Tibial nerve (tissue), 3 donors: Measurements from ENCODE around the gene LHX3.
"Not testable (repeated sequence)": the region's sequence is repeated elsewhere in the genome, so short reads cannot be mapped to it uniquely, and the experiment has no call there.

Source experiments
- POLR2A ChIP-seq, 2 donors: fragments of 450-650 bp; IDR thresholded peaks; one replicate each; pipeline ENCODE4 v1.6.1; 2017; ENCODE audit warnings: antibody characterized with exemption in 2 of 2, mild to moderate bottlenecking in 2 of 2, moderate library complexity in 2 of 2
- TF ChIP-seq, protein P1 (sequence below), 5 experiments: fragments of 200-600 bp in 3 of 5; fragments of 450-650 bp in 2 of 5; sonication (generic) in 3 of 5; IDR thresholded peaks; one replicate each; pipeline ENCODE4 v1.5.1; 2016 to 2019; ENCODE audit warnings: antibody characterized with exemption in 5 of 5, mild to moderate bottlenecking in 3 of 5, moderate library complexity in 2 of 5

DNA sequence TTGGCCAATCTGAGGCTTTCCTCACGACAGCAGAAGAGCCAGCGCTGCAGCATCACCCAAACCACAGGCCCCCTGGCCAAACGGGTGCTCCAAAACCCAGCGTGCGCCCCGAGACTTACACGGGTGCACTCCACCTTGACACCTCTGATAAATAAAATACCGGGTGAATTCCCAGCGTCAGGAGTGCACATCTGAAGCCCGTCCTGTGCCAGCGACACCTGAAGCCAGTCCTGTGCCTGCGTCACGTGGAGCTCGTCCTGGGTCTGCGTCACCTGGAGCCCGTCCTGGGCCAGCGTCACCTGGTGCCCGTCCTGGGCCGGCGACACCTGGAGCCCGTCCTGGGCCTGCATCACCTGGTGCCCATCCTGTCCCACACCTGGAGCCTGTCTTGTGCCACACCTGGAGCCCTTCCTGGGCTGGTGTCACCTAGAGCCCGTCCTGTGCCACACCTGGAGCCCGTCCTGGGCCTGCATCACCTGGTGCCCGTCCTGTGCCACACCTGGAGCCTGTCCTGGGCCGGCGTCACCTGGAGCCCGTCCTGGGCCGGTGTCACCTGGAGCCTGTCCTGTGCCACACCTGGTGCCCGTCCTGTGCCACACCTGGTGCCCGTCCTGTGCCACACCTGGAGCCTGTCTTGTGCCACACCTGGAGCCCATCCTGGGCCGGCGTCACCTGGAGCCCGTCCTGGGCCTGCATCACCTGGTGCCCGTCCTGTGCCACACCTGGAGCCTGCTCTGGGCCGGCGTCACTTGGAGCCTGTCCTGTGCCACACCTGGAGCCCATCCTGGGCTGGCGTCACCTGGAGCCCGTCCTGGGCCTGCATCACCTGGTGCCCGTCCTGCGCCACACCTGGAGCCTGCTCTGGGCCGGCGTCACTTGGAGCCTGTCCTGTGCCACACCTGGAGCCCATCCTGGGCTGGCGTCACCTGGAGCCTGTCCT, 31.8 kb upstream of the LHX3 start:
- TF ChIP-seq, protein P1, sequence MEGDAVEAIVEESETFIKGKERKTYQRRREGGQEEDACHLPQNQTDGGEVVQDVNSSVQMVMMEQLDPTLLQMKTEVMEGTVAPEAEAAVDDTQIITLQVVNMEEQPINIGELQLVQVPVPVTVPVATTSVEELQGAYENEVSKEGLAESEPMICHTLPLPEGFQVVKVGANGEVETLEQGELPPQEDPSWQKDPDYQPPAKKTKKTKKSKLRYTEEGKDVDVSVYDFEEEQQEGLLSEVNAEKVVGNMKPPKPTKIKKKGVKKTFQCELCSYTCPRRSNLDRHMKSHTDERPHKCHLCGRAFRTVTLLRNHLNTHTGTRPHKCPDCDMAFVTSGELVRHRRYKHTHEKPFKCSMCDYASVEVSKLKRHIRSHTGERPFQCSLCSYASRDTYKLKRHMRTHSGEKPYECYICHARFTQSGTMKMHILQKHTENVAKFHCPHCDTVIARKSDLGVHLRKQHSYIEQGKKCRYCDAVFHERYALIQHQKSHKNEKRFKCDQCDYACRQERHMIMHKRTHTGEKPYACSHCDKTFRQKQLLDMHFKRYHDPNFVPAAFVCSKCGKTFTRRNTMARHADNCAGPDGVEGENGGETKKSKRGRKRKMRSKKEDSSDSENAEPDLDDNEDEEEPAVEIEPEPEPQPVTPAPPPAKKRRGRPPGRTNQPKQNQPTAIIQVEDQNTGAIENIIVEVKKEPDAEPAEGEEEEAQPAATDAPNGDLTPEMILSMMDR (IDR thresholded peaks at IDR 0.05), result not testable (repeated sequence)
- TF ChIP-seq POLR2A (IDR thresholded peaks at IDR 0.05), result not testable (repeated sequence)
